HepG2 (cell line): ENCODE data around the gene NFRKB. TPM values are rescaled to one million over a fixed set of nuclear protein-coding genes. Genes with fewer than 3 reads are reported as not detected.

ENCODE experiments used
- ARHGAP35 ChIP-seq: sonication (generic); formaldehyde crosslinking; IDR thresholded peaks from 2 replicates; pipeline ENCODE4 v1.9.0; 2022; ENCODE audit warnings: mild to moderate bottlenecking, inconsistent platforms, moderate library complexity, missing genetic modification reagents, borderline replicate concordance
- ATF1 ChIP-seq: IDR thresholded peaks from 2 replicates; pipeline ENCODE4 v1.6.1; 2016; ENCODE audit warnings: mild to moderate bottlenecking, control low read depth
- DR1 ChIP-seq: sonication (generic); formaldehyde crosslinking; IDR thresholded peaks from 2 replicates; pipeline ENCODE4 v1.8.0; 2021; ENCODE audit warnings: mild to moderate bottlenecking, missing genetic modification reagents, inconsistent platforms
- EED ChIP-seq: sonication (generic); formaldehyde crosslinking; IDR thresholded peaks from 2 replicates; pipeline ENCODE4 v1.5.0; 2020; ENCODE audit warnings: mild to moderate bottlenecking, missing genetic modification reagents
- HCFC1 ChIP-seq: fragments of 150-350 bp; IDR thresholded peaks from 2 replicates; pipeline ENCODE4 v1.6.1; 2014; ENCODE audit warnings: low read depth, low read length
- HNF4A ChIP-seq: sonication (generic); formaldehyde crosslinking; IDR thresholded peaks from 2 replicates; pipeline ENCODE4 v1.4.0; 2020; ENCODE audit warnings: missing genetic modification reagents
- KDM6A ChIP-seq: IDR thresholded peaks from 2 replicates; pipeline ENCODE4 v1.6.1; 2016; ENCODE audit warnings: low read depth
- RFXANK ChIP-seq: IDR thresholded peaks from 2 replicates; pipeline ENCODE4 v1.6.1; 2016
- ZFP62 ChIP-seq: sonication (generic); formaldehyde crosslinking; IDR thresholded peaks from 2 replicates; pipeline ENCODE4 v1.4.0; 2020; ENCODE audit warnings: missing genetic modification reagents
- ZNF121 ChIP-seq: sonication (generic); formaldehyde crosslinking; IDR thresholded peaks from 2 replicates; pipeline ENCODE4 v1.5.0; 2020; ENCODE audit warnings: mild to moderate bottlenecking, missing genetic modification reagents
- ZNF124 ChIP-seq: sonication (generic); formaldehyde crosslinking; IDR thresholded peaks from 2 replicates; pipeline ENCODE4 v1.4.0; 2020; ENCODE audit warnings: missing genetic modification reagents
- ZNF33B ChIP-seq: sonication (generic); formaldehyde crosslinking; IDR thresholded peaks from 2 replicates; pipeline ENCODE4 v1.5.1; 2020; ENCODE audit warnings: mild to moderate bottlenecking, missing genetic modification reagents
- ZNF407 ChIP-seq: sonication (generic); formaldehyde crosslinking; IDR thresholded peaks from one replicate; pipeline ENCODE4 v1.5.1; 2020; ENCODE audit warnings: mild to moderate bottlenecking, missing genetic modification reagents; ENCODE audit errors: not compliant biosample characterization
- ZNF44 ChIP-seq: sonication (generic); formaldehyde crosslinking; IDR thresholded peaks from 2 replicates; pipeline ENCODE4 v1.5.1; 2020; ENCODE audit warnings: mild to moderate bottlenecking, missing genetic modification reagents
- ZNF746 ChIP-seq: sonication (generic); formaldehyde crosslinking; IDR thresholded peaks from 2 replicates; pipeline ENCODE4 v1.8.0; 2022; ENCODE audit warnings: mild to moderate bottlenecking, missing genetic modification reagents
- ZNF75D ChIP-seq: sonication (generic); formaldehyde crosslinking; IDR thresholded peaks from 2 replicates; pipeline ENCODE4 v1.8.1; 2023; ENCODE audit warnings: missing genetic modification reagents, mild to moderate bottlenecking, borderline replicate concordance
- ZNF776 ChIP-seq: sonication (generic); formaldehyde crosslinking; IDR thresholded peaks from 2 replicates; pipeline ENCODE4 v1.4.0; 2020; ENCODE audit warnings: mild to moderate bottlenecking, missing genetic modification reagents
- polyA plus RNA-seq, 8 experiments: library from polyadenylated mRNA; depleted of rRNA in 3 of 8; stranded (reverse) in 7 of 8; unstranded in 1 of 8; fragments of >200 nt; fragmentation: Illumina TruSeq in 4 of 8; extraction: Trizol in 4 of 8; gene quantifications; 2 replicates each; pipeline versions ENCODE4 v1.2.1 to v1.2.3, GENCODE V29; 2011 to 2016; ENCODE audit warnings: low read depth in 4 of 8, missing spikeins in 1 of 8, mixed read lengths in 1 of 8; ENCODE audit not compliant: insufficient read depth in 1 of 8
- total RNA-seq, 5 experiments: library from RNA; depleted of rRNA; stranded (reverse); fragments of >200 nt; fragmentation: Illumina TruSeq; extraction: Trizol; gene quantifications; 2 replicates each; pipeline ENCODE4 v1.2.3, GENCODE V29; 2016; ENCODE audit warnings: low read depth in 1 of 5
- TF ChIP-seq, protein P1 (sequence below): sonication (generic); formaldehyde crosslinking; IDR thresholded peaks from 2 replicates; pipeline ENCODE4 v1.4.0; 2020; ENCODE audit warnings: mild to moderate bottlenecking, low read depth, missing genetic modification reagents
- TF ChIP-seq, protein P2 (sequence below): sonication (generic); formaldehyde crosslinking; IDR thresholded peaks from 2 replicates; pipeline ENCODE4 v1.5.1; 2020; ENCODE audit warnings: missing genetic modification reagents, mild to moderate bottlenecking, borderline replicate concordance

NFRKB gene
- total and polyA plus RNA-seq, 2 of the 13 experiments (the other 11 are each of a cell fraction or from before 2014, with no cell fraction given) = 22.9 to 23.7 TPM

GRCh38 chr11:129853518-129854231, 41.7 kb downstream of the NFRKB start (continued):
- TF ChIP-seq ZNF124 (CRISPR knock-in tag) (0 out of 2 replicates have a peak, but pooled peaks have one; percentile 74), HNF4A (CRISPR knock-in tag) (peak; percentile 36; the same call in 1 of the 2 replicates), ZNF44 (no peak), ZNF746 (CRISPR knock-in tag) (no peak), HCFC1 (no peak), ZNF33B (no peak), ZNF121 (CRISPR knock-in tag) (no peak), KDM6A (CRISPR knock-in tag) (peak; percentile 71), ZNF75D (CRISPR knock-in tag) (no peak), ZFP62 (CRISPR knock-in tag) (no peak), ZNF407 (CRISPR knock-in tag) (no peak), ATF1 (CRISPR knock-in tag) (no peak), EED (CRISPR knock-in tag) (no peak), ARHGAP35 (CRISPR knock-in tag) (no peak), RFXANK (CRISPR knock-in tag) (no peak), DR1 (CRISPR knock-in tag) (no peak), ZNF776 (CRISPR knock-in tag) (no peak)
- TF ChIP-seq, protein P1, sequence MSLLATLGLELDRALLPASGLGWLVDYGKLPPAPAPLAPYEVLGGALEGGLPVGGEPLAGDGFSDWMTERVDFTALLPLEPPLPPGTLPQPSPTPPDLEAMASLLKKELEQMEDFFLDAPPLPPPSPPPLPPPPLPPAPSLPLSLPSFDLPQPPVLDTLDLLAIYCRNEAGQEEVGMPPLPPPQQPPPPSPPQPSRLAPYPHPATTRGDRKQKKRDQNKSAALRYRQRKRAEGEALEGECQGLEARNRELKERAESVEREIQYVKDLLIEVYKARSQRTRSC (CRISPR knock-in tag) = no peak
- TF ChIP-seq, protein P2, sequence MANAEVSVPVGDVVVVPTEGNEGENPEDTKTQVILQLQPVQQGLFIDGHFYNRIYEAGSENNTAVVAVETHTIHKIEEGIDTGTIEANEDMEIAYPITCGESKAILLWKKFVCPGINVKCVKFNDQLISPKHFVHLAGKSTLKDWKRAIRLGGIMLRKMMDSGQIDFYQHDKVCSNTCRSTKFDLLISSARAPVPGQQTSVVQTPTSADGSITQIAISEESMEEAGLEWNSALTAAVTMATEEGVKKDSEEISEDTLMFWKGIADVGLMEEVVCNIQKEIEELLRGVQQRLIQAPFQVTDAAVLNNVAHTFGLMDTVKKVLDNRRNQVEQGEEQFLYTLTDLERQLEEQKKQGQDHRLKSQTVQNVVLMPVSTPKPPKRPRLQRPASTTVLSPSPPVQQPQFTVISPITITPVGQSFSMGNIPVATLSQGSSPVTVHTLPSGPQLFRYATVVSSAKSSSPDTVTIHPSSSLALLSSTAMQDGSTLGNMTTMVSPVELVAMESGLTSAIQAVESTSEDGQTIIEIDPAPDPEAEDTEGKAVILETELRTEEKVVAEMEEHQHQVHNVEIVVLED (CRISPR knock-in tag) = no peak
